ENCODE measurements around the gene ANXA6.

GRCh38 chr5:151179489-151179840 is 21.9 kb upstream of the ANXA6 start:
- no peak for TF ChIP-seq POLR2A (IDR thresholded peaks at IDR 0.05; ENCODE audit: low read length)
- TF ChIP-seq GATA1 (IDR thresholded peaks at IDR 0.05; ENCODE audit: low read depth, low read length): no peak
